Measurements from ENCODE around the gene KBTBD12. TPM values are rescaled to one million over a fixed set of nuclear protein-coding genes. Genes with fewer than 3 reads are reported as not detected.

KBTBD12 gene, protein sequence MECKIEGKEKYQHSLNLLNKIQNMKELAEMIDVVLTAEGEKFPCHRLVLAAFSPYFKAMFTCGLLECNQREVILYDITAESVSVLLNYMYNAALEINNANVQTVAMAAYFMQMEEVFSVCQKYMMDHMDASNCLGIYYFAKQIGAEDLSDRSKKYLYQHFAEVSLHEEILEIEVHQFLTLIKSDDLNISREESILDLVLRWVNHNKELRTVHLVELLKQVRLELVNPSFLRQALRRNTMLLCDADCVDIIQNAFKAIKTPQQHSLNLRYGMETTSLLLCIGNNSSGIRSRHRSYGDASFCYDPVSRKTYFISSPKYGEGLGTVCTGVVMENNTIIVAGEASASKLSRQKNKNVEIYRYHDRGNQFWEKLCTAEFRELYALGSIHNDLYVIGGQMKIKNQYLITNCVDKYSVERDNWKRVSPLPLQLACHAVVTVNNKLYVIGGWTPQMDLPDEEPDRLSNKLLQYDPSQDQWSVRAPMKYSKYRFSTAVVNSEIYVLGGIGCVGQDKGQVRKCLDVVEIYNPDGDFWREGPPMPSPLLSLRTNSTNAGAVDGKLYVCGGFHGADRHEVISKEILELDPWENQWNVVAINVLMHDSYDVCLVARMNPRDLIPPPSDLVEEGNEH
- total RNA-seq (not detected in 2 replicates), polyA plus RNA-seq (not detected in 2 replicates), polyA minus RNA-seq (ENCODE audit: low replicate concordance) (not detected in 2 replicates)
- not detected in 2 replicates for polyA plus RNA-seq (2012)

DNA sequence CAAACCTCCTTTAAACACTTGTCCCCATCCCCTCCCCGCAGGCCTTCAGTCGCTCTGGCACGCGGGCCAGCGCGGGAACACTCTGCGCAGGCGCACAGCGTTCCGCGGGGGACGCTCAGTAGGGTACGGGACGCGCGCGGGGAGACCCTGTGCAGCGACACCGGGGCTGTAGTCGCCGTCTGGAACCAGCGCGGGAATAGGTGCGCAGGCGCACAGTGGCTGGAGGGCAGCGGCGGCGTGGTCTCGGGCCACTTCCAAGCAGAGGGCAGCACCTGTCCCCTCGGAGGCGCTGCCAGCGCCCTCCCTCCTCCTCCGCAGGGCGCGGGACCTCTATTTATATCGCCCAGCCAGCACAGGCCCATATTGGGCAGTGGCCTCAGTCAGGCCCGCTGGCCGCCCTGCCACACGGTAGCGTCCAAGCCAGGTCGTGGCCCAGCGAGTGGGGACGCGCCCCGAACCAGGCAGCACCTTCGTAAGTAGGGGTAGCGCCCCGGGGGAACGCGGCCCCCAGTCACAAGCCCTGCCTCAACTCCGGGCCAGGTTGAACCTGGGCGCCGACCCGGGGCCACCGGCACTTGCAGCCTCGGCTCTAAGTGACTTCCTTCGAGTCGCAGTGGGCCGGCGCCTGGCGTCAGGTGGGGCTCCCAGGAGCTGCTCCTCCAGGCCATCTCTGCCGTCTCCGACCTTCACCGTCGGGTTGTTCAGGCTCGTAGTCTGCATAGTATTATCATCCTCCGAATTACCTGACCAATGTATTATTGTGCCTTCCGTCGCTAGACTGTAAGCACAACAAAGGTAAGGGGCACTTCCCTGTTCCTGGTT is at the start of gene KBTBD12:
TSS of gene KBTBD12 (plus strand) at position 118 of the 822 bp plus-strand sequence. CDS start 7,830 bp downstream, outside the sequence.
- H3K27ac ChIP-seq (ENCODE audit: insufficient read depth, low read length) = no peak within 1 kb of the TSS
- H3K4me3 ChIP-seq (replicated peaks in 1 of 4; ENCODE audit: control extremely low read depth in 1 of 4, insufficient read depth in 1 of 4, low read depth in 3 of 4, low read length in 4 of 4) = peak within 1 kb of the TSS; percentile 15 to 45 (median 27)
- no peaks in the 10 kb centered on the region for H3K79me2 ChIP-seq (ENCODE audit: control insufficient read depth, insufficient read depth, low read length)
- H3K4me1 ChIP-seq (ENCODE audit: control insufficient read depth, extremely low read depth, insufficient read depth, low read length) = no peaks in the 10 kb centered on the region
- peak within 1 kb of the TSS; percentile 14 for H2AFZ ChIP-seq (ENCODE audit: low read length)
- peak within 1 kb of the TSS; percentile 69 for H3K4me2 ChIP-seq (ENCODE audit: extremely low read depth, insufficient read depth, low read length)
- no peaks in the 10 kb centered on the region for H3K9me3 ChIP-seq (ENCODE audit: control insufficient read depth, insufficient read depth, low read depth, low read length)
- no peaks in the 10 kb centered on the region for H3K36me3 ChIP-seq (ENCODE audit: control insufficient read depth, insufficient read depth, low read length)
- peaks cover 23% of the 10 kb centered on the region for H3K27me3 ChIP-seq (ENCODE audit: control insufficient read depth, insufficient read depth, low read length)
- no peaks in the 10 kb centered on the region for H4K20me1 ChIP-seq (ENCODE audit: control insufficient read depth, extremely low read depth, insufficient read depth, low read length)
- DNase-seq (ENCODE audit: low read depth in 2 of 2) = no peak
- TF ChIP-seq EZH2 (IDR thresholded peaks at IDR 0.05; ENCODE audit: low read length, missing control alignments) = no peak
- TF ChIP-seq, protein P1, sequence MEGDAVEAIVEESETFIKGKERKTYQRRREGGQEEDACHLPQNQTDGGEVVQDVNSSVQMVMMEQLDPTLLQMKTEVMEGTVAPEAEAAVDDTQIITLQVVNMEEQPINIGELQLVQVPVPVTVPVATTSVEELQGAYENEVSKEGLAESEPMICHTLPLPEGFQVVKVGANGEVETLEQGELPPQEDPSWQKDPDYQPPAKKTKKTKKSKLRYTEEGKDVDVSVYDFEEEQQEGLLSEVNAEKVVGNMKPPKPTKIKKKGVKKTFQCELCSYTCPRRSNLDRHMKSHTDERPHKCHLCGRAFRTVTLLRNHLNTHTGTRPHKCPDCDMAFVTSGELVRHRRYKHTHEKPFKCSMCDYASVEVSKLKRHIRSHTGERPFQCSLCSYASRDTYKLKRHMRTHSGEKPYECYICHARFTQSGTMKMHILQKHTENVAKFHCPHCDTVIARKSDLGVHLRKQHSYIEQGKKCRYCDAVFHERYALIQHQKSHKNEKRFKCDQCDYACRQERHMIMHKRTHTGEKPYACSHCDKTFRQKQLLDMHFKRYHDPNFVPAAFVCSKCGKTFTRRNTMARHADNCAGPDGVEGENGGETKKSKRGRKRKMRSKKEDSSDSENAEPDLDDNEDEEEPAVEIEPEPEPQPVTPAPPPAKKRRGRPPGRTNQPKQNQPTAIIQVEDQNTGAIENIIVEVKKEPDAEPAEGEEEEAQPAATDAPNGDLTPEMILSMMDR (conservative IDR thresholded peaks at IDR 0.05 in 1 of 2, IDR thresholded peaks at IDR 0.05 in 1 of 2; ENCODE audit: low read depth in 1 of 2, low read length in 2 of 2) = no peak
- no peak within 1 kb of the TSS for H3K9ac ChIP-seq (ENCODE audit: insufficient read depth, low read length)

DNA sequence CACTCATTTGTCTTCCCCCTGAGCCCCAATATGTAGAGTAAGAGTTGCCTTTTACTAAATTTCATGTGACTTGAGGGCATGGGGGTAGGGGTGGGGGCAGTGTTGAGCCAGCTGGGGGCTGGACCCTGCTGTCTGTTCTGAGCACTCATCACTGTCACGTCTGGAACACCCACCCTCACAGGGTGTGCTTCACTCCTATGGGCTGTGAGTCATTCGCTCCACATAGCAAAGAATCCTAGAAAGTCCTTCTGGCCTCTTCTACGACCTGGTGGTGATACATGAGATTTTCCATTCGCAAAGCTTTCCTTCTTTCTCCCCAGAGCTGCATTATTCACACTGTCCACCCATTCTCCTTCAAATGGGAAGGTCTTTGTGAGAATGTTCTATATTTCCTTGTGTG is 49.1 kb upstream of the KBTBD12 start:
- H3K4me2 ChIP-seq (ENCODE audit: extremely low read depth, insufficient read depth, low read length) = no peak overlapping the region
- peak; percentile 39 to 76 for DNase-seq (ENCODE audit: low read depth in 2 of 2)
- H3K27ac ChIP-seq (ENCODE audit: insufficient read depth, low read length) = no peak overlapping the region

More for the DNA sequence above, 49.1 kb upstream of the KBTBD12 start:
- no peak overlapping the region for H3K9ac ChIP-seq (ENCODE audit: insufficient read depth, low read length)
- H3K9me3 ChIP-seq (ENCODE audit: control insufficient read depth, insufficient read depth, low read depth, low read length) = no peaks in the 10 kb centered on the region
- no peaks in the 10 kb centered on the region for H3K79me2 ChIP-seq (ENCODE audit: control insufficient read depth, insufficient read depth, low read length)
- no peak overlapping the region for H3K4me3 ChIP-seq (replicated peaks in 1 of 4; ENCODE audit: control extremely low read depth in 1 of 4, insufficient read depth in 1 of 4, low read depth in 3 of 4, low read length in 4 of 4)
- no peak for TF ChIP-seq EZH2 (IDR thresholded peaks at IDR 0.05; ENCODE audit: low read length, missing control alignments)
- TF ChIP-seq, protein P1 (conservative IDR thresholded peaks at IDR 0.05 in 1 of 2, IDR thresholded peaks at IDR 0.05 in 1 of 2; ENCODE audit: low read depth in 1 of 2, low read length in 2 of 2) = peak; percentile 10 to 19
- no peaks in the 10 kb centered on the region for H3K27me3 ChIP-seq (ENCODE audit: control insufficient read depth, insufficient read depth, low read length)
- H4K20me1 ChIP-seq (ENCODE audit: control insufficient read depth, extremely low read depth, insufficient read depth, low read length) = no peaks in the 10 kb centered on the region
- no peaks in the 10 kb centered on the region for H3K4me1 ChIP-seq (ENCODE audit: control insufficient read depth, extremely low read depth, insufficient read depth, low read length)
- no peaks in the 10 kb centered on the region for H3K36me3 ChIP-seq (ENCODE audit: control insufficient read depth, insufficient read depth, low read length)
- H2AFZ ChIP-seq (ENCODE audit: low read length) = no peak overlapping the region

Data from fibroblast of lung (primary cell).